Fibroblast of lung (primary cell): ENCODE results near the gene RBMS1. TPM values are rescaled to one million over a fixed set of nuclear protein-coding genes. Genes with fewer than 3 reads are reported as not detected.
A peak's percentile ranks its signal among the peaks of the same experiment; 100 is the strongest.

Source experiments
- DNase-seq, 2 donors: peaks; one replicate each; pipeline versions ENCODE4 v3.0.0 to v3.0.0-alpha.2; 2010; ENCODE audit warnings: low read depth in 2 of 2
- H2AFZ ChIP-seq: 2 replicates; pipeline ENCODE4 v1.5.1; 2012; ENCODE audit warnings: low read length, control low read depth, inconsistent platforms
- H3K27ac ChIP-seq: 2 replicates; pipeline ENCODE4 v1.5.1; 2011; ENCODE audit warnings: low read length, control low read depth; ENCODE audit not compliant: insufficient read depth
- H3K27me3 ChIP-seq: 2 replicates; pipeline ENCODE4 v1.5.1; 2011; ENCODE audit warnings: mild to moderate bottlenecking, low read length; ENCODE audit not compliant: control insufficient read depth, insufficient read depth
- H3K36me3 ChIP-seq: 2 replicates; pipeline ENCODE4 v1.5.1; 2011; ENCODE audit warnings: low read length; ENCODE audit not compliant: control insufficient read depth, insufficient read depth
- H3K4me1 ChIP-seq: 2 replicates; pipeline ENCODE4 v1.5.1; 2011; ENCODE audit warnings: low read length; ENCODE audit not compliant: control insufficient read depth, insufficient read depth; ENCODE audit errors: extremely low read depth
- H3K4me2 ChIP-seq: 2 replicates; pipeline ENCODE4 v1.5.1; 2011; ENCODE audit warnings: low read length, control low read depth; ENCODE audit not compliant: insufficient read depth; ENCODE audit errors: extremely low read depth
- H3K4me3 ChIP-seq, 4 experiments: fragments of 200-600 bp in 1 of 4; sonication (generic) in 1 of 4; replicated peaks in 1 of 4; 2 replicates each; pipeline ENCODE4 v1.5.1; 2011 to 2016; ENCODE audit warnings: low read length in 4 of 4, low read depth in 3 of 4, mild to moderate bottlenecking in 3 of 4, control low read depth in 2 of 4, inconsistent platforms in 1 of 4, mixed read lengths in 1 of 4; ENCODE audit not compliant: insufficient read depth in 1 of 4; ENCODE audit errors: control extremely low read depth in 1 of 4
- H3K79me2 ChIP-seq: 2 replicates; pipeline ENCODE4 v1.5.1; 2012; ENCODE audit warnings: mild to moderate bottlenecking, low read length, inconsistent platforms; ENCODE audit not compliant: control insufficient read depth, insufficient read depth
- H3K9ac ChIP-seq: 2 replicates; pipeline ENCODE4 v1.5.1; 2011; ENCODE audit warnings: mild to moderate bottlenecking, low read length, control low read depth; ENCODE audit not compliant: insufficient read depth
- H3K9me3 ChIP-seq: 2 replicates; pipeline ENCODE4 v1.5.1; 2012; ENCODE audit warnings: low read depth, low read length; ENCODE audit not compliant: control insufficient read depth, insufficient read depth
- H4K20me1 ChIP-seq: 2 replicates; pipeline ENCODE4 v1.5.1; 2011; ENCODE audit warnings: low read length; ENCODE audit not compliant: control insufficient read depth, insufficient read depth; ENCODE audit errors: extremely low read depth
- EZH2 ChIP-seq: IDR thresholded peaks from 2 replicates; pipeline ENCODE4 v1.5.1; 2012; ENCODE audit warnings: low read length, control low read depth, mild to moderate bottlenecking; ENCODE audit errors: missing control alignments
- polyA plus RNA-seq, 2 donors: library from polyadenylated mRNA; depleted of rRNA in 1 of 2; stranded (reverse) in 1 of 2; unstranded in 1 of 2; fragments of >200 nt; gene quantifications; 2 replicates each; pipeline ENCODE4 v1.2.1, GENCODE V29; 2011 to 2012; ENCODE audit warnings: missing spikeins in 1 of 2
- total RNA-seq: library from RNA; depleted of rRNA; stranded (reverse); fragments of >200 nt; gene quantifications from 2 replicates; pipeline ENCODE4 v1.2.1, GENCODE V29; 2014
- TF ChIP-seq, protein P1 (sequence below), 2 donors: IDR thresholded peaks in 1 of 2; conservative IDR thresholded peaks in 1 of 2; 1 replicate in 1 of 2; 2 replicates in 1 of 2; pipeline ENCODE4 v1.5.1; 2011 to 2012; ENCODE audit warnings: low read length in 2 of 2, control low read depth in 1 of 2, inconsistent platforms in 1 of 2, low read depth in 1 of 2, mild to moderate bottlenecking in 1 of 2

Gene RBMS1
- total and polyA plus RNA-seq, 2 donors (not counting 1 experiment from before 2014, with no cell fraction given), result 77.3 to 146 TPM

DNA sequence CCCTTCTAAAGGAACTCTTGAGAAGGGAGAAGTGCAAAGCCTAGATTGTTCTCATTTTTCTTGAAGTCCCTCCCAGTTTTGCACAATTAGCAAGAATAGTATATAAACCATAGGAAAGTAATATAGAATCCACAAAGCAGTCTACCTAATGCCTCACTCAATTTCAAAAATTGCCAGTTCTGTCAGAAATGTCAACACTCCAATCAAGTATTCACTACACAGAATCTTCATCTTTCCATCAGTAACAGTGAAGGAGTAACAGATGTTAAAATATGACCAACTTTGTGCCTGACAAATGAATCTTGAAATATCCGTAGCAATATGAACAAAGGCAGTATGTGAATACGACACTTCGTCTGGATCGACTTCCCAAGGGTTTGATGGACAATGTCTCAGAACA is 56.3 kb downstream of the RBMS1 start:
- Histone ChIP-seq H4K20me1 (no peaks in the 10 kb centered on the region), H2AFZ (no peak overlapping the region), H3K4me2 (no peak overlapping the region), H3K36me3 (no peaks in the 10 kb centered on the region), H3K9ac (no peak overlapping the region), H3K79me2 (peaks cover 21% of the 10 kb centered on the region), H3K27ac (no peak overlapping the region), H3K4me3 (no peak overlapping the region), H3K4me1 (peaks cover 10% of the 10 kb centered on the region), H3K27me3 (no peaks in the 10 kb centered on the region), H3K9me3 (no peaks in the 10 kb centered on the region)
- no peak for DNase-seq
- TF ChIP-seq EZH2, result no peak
- TF ChIP-seq, protein P1, sequence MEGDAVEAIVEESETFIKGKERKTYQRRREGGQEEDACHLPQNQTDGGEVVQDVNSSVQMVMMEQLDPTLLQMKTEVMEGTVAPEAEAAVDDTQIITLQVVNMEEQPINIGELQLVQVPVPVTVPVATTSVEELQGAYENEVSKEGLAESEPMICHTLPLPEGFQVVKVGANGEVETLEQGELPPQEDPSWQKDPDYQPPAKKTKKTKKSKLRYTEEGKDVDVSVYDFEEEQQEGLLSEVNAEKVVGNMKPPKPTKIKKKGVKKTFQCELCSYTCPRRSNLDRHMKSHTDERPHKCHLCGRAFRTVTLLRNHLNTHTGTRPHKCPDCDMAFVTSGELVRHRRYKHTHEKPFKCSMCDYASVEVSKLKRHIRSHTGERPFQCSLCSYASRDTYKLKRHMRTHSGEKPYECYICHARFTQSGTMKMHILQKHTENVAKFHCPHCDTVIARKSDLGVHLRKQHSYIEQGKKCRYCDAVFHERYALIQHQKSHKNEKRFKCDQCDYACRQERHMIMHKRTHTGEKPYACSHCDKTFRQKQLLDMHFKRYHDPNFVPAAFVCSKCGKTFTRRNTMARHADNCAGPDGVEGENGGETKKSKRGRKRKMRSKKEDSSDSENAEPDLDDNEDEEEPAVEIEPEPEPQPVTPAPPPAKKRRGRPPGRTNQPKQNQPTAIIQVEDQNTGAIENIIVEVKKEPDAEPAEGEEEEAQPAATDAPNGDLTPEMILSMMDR (conservative IDR thresholded peaks at IDR 0.05 in 1 of 2, IDR thresholded peaks at IDR 0.05 in 1 of 2; ENCODE audit: low read depth in 1 of 2, low read length in 2 of 2), result no peak

GRCh38 chr2:160434254-160434948 is 59.2 kb downstream of the RBMS1 start:
- TF ChIP-seq, protein P1 (conservative IDR thresholded peaks at IDR 0.05 in 1 of 2, IDR thresholded peaks at IDR 0.05 in 1 of 2; ENCODE audit: low read depth in 1 of 2, low read length in 2 of 2), result no peak
- no peak for TF ChIP-seq EZH2
- Histone ChIP-seq H3K4me2 (no peak overlapping the region), H3K79me2 (peaks cover 16% of the 10 kb centered on the region), H3K4me3 (no peak overlapping the region), H4K20me1 (no peaks in the 10 kb centered on the region), H3K27me3 (no peaks in the 10 kb centered on the region), H3K9ac (no peak overlapping the region), H3K4me1 (peaks cover 10% of the 10 kb centered on the region), H3K27ac (no peak overlapping the region), H3K9me3 (no peaks in the 10 kb centered on the region), H3K36me3 (no peaks in the 10 kb centered on the region), H2AFZ (no peak overlapping the region)
- peak in 1 of 2 donors; percentile 50 for DNase-seq

DNA sequence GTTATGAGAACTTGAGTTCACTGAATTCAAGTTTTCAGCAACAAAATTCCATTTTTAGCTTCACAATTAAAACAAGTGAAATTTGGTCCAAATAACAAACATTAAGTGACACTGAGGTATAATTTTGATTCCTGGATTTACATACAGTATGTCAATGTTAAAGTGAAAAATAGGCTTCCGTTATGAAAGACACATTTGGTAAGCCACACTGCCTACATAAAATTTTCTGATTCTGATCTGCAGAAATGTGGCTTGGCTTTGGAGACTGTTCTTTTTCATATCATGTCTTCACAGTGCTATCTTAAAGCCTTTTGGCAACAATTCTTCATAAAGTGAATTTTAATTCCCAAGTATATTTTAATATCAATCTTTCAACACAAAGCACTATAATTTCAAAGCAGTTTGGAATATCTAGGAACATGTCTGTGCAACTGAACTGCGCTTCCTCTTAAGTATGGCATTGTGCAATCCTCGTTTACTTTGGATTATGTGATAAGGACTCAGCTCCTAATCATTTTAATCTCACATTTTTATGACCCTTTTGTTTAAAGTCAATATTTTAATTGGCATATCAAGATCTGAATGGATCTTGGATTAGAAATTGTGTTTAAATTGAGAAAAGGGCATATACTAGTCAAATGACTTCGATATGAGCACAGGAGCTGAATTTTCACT is 60.0 kb downstream of the RBMS1 start:
- Histone ChIP-seq H4K20me1 (no peaks in the 10 kb centered on the region), H3K36me3 (no peaks in the 10 kb centered on the region), H3K9ac (no peak overlapping the region), H2AFZ (no peak overlapping the region), H3K4me3 (no peak overlapping the region), H3K27ac (no peak overlapping the region), H3K27me3 (no peaks in the 10 kb centered on the region), H3K79me2 (peaks cover 18% of the 10 kb centered on the region), H3K4me2 (no peak overlapping the region), H3K4me1 (peaks cover 13% of the 10 kb centered on the region), H3K9me3 (no peaks in the 10 kb centered on the region)
- DNase-seq, result peak in 1 of 2 donors; percentile 47
- TF ChIP-seq EZH2, result no peak
- TF ChIP-seq, protein P1 (conservative IDR thresholded peaks at IDR 0.05 in 1 of 2, IDR thresholded peaks at IDR 0.05 in 1 of 2; ENCODE audit: low read depth in 1 of 2, low read length in 2 of 2), result no peak
